NCI-H128 (cell line): Measurements from ENCODE around the gene CCDC158.
"Not testable (repeated sequence)": the region's sequence is repeated elsewhere in the genome, so short reads cannot be mapped to it uniquely, and the experiment has no call there.

ENCODE experiments used
- DNase-seq: peaks from one replicate; lab custom pipeline; 2025; ENCODE audit not compliant: unreplicated experiment; lab: John Stamatoyannopoulos, UW

CCDC158 gene

DNA sequence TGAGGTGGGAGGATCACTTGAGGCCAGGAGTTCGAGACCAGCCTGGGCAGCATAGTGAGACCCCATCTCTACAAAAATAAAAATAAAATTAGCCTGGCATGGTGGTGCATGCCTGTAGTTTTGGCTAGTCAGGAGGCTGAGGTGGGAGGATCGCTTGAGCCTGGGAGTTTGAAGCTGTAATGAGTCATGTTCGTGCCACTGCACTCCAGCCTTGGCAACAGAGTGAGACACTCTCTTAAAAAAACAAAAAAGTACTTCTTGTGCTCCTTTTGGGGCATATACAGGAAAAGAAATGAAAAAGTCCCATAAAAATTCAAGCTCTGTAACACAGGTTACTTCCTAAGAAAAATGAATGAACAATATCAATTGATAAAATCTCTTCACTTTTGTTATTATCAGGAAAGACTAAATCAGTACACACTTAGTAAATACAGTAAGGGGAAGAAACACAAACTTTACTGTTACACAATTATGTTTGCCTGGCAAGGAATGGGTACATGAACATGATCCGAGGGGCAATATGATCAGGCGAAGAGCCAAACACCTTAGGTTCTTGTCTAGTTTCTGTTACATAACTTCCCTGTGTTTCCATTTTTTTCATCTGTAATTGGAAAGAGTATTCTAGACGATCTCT is 46.9 kb downstream of the CCDC158 start:
- DNase-seq = no peak

DNA sequence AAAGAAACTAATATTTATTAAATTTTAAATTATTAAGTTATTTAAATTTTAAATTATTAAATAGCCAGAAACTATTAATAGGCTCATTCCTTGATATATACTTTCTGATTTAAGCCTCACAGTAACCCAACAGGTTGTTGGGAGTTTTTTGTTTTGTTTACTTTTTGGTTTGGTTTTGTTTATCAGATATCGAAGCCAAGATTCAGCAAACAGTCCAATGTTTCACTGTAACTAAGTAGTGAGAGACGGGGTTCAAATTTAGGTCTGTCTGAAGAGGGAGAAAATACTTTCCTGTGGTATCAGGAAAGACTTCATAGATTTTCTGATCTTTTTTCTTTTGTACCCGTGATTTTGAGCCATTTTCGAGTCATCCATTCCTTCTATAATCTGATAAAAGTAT is 54.2 kb downstream of the CCDC158 start:
- DNase-seq = no peak

DNA sequence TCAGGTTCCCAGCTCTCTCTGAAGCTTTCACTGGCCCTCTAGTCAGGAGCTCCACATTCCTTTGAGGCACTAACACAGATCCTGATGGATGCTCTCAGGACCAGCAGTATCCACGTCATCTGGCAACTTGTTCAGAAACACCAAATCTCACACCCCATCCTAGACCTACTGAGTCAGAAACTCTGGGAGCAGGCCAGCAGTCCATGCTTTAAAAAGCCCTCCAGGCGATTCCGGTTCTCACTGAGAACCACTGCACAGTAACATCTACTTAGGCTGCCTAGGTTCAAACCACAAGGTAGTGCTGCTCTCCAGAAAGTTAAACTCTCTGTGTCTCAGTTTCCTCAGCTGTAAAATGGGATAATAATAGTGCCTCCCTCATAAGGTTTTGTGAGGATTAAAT is 55.3 kb downstream of the CCDC158 start:
- DNase-seq = no peak

DNA sequence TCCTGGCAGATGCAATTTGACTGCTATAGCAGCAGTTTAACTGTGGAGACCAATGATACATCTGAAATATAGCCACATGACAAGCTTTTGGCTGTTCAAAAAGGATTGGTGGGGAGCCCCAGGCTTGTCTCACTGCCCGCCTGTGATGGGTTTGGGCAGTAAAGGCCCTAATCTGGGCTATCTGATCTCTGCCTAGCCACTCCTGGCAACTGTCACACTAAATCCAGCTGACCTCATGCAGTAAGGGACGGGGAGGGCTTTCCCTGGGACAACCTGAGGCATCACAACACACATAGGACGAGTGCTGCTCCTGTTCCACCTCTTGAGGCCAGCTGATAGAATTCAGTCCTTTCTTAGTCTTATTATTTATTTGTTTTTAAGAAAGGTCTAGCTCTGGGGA is 56.2 kb downstream of the CCDC158 start:
- DNase-seq = no peak

DNA sequence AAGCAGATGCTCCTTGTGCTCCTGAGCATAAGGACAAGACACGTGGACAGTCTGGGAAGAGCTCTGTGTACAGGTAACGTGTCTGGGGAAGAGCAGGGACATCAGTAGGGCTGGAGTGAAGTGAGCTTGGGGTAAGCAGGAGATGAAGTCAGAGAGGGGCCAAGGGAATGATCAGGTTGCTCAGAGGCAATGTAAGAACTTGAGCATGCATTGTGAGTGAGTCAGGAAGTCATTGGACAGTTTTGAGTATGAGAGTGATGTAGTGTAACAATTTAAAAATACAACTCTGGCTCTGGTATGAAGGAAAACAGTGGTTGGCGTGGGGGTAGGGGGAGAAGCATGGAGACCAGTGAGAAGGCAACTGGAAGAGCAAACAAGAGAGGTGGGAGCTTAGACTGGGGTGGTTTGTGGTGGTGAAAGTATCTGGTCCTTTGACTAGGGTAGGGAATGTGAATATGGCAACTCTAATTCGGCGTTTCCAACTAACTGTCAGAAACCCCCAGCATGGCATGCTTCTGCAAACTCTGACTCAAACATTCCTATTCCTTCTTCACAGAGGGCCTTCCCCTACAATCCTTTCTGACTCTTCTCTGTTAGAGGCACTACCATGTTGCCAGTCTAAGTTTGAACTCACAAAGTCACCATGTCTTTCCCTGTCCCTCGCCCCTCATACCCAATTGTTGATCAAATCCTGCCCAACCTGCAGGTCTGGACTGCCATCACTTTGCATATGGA is 57.2 kb downstream of the CCDC158 start:
- no peak for DNase-seq

DNA sequence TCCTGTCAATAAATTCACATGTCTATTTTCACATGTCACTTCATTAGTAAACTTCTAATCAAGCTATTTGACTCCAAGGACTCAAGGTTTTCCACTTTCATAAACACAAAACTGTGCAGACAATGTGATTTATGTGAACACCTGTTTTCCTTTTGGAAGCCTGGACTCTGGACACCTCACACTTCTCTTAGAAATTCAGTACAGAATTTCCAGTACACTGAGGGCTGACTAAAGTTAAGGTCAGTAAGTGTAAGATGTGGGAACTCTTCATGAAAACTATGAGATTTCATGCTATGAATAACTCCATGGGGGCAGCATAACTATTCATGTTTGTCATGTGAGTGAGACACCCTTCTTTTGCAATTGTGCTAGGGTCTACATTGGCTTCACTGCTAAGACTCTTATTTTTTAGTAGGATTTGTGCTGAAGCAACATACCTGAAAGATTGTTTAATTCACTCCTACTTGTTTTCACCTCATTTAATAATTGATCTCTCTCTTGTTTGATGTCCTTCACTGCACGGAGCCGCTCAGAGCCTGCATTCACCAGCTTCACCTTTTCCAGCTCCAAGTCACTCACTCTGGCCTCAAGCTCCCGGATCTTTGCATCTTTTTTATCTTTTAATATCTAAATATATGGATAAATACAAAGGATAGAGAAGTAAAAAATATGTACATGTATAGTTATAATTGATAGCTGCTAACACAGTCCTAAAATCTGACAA is 59.1 kb downstream of the CCDC158 start:
- DNase-seq = no peak

DNA sequence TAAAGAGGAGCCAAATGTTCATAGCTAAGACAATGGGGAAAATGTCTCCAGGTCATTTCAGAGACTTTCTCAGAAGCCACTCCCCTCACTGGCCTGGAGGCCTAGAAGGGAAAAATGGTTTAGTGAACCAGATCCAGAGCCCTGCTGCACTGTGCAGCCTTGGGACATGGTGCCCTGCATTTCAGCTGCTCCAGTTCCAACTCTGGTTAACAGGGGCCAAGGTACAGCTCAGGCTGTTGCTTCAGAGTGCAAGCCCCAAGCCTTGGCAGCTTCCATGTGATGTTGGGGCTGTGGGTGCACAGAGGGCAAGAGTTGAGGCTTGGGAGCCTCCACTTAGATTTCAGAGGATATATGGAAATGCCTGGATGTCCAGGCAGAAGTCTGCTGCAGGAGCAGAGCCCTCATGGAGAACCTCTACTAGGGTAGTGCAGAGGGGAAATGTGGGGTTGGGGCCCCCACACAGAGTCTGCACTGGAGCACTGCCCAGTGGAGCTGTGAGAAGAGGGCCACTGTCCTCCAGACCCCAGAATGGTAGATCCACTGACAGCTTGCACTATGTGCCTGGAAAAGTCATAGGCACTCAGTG is 61.0 kb downstream of the CCDC158 start:
- DNase-seq = not testable (repeated sequence)

DNA sequence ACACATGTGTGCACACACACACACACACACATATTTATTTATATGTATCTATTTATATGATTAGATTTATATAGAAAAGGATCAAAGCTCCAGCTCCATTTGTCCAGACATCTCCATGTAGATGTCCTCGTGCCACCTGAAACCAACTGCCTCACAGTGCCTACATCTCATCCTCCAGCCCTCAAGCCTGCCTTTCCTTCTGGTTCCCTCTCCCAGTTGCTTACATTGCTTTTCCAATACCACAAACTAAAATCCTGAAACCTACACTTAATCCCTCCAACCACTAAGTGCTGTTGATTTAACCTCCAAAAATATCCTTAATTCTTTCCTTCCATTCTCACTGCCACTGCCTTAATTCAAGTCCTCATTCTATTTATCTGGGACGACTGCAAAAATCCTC is 63.0 kb downstream of the CCDC158 start:
- DNase-seq = no peak

DNA sequence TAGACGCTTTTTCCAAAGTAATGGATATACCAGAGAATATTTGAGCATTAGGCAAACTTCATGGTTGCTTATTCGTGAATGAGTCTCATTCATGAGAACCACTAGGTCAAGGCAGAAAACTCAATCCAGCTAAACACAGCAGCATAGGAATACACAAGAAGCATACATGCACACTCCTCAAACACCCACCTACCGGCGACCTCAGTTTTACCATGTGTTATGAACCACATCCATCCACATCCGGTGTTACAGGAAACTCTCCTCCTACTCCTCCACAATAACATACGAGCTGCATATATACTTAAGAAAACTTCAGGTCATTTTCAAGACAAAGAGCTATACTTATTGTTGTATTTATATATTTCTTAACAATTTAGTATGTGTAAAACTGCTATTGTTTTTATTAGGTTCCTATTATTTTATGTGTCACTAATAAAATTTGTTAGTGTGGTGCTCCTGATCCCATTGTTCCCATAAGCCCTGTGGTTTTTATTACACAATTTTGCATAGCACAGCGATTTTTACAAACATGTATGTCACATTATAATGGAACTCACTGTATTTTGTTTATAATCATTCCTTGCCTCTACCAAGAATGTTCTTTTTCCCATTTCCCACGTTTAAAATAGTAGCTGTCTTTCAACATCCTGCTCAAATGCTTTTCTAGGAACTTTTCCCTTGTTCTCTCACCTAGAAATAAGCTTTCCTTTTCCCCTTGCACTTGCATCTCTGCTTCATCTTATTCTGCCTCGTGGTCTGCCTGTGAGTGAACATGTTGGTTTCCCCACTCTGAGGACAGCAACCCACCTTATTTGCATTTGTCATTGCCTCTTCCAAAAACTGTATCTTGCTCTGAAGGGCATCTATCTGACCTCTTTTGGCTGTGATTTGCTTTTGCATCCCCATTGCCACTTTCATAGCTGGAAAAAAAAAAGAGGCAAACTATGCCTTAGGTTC is 66.1 kb downstream of the CCDC158 start:
- no peak for DNase-seq

DNA sequence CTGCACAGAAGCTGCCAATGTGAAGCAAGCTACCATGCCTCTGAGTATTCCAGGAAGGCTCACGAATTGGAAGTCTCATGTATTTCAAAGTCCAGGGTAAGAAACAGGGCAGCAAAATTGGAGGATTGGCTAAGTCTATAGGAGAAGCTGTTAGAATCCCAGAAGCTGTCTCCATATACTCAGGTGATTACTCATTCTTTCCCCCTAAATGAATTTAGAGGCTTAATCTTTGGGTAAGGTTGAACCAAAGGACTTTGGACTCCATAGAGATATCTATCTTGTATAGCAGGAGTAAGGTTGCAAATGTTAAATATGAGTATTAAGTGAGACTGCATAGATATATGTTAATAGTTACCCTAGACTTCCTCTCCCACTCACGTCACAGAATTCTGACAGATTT is 78.1 kb downstream of the CCDC158 start:
- no peak for DNase-seq

DNA sequence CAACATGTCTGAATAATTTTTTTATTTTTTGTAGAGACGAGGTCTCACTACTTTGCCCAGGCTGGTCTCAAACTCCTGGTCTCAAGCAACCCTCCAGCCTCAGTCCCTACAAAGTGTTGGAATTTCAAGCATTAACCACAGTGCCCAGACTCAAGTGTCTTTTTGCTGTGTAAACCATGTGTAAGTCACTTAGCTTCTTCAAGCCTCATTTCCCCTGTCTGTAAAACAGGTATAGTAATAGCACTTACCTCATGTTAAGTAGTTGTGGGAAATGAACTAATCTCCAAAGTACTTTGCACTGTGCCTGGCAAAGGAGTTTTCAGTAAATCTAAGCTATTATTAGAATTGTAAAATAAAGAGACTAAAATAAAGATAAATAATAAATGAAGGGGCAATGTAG is 78.8 kb downstream of the CCDC158 start:
- DNase-seq = no peak

DNA sequence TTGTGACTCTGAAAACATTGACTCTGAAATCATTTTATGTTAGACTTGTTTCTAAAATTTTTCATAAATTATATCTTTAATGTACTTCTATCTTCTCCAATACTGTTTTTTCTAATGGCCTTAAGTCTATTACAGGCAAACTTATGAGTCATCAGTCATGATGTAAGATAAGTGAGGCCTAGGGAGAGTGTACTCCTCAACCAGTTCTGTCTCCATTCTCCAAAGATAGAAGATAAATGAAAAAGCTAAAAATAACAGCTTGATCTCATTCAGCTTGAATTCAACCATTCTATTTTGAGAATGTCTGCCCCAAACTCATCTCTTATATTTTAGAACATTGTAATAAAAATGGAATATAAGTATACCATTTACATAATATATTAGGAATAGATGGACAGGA is 79.9 kb downstream of the CCDC158 start:
- no peak for DNase-seq

DNA sequence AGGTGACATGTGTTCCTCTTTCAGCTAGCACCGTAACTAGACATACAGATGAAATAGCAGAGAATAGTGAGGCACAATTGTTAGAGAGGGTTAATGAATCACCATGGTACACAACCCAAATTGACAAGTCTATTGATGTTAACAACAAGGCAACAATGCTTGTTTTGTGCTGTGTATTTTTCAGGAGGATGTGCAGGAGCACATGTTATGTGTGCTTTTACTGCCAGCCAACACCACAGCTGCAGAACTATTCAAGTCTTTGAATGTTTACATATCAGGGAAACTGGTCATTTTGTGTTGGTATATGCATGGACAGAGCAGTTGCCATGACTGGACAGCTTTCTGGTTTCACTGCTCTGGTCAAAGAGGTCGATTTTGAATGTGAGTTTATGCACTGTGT is 81.6 kb downstream of the CCDC158 start:
- DNase-seq = no peak

DNA sequence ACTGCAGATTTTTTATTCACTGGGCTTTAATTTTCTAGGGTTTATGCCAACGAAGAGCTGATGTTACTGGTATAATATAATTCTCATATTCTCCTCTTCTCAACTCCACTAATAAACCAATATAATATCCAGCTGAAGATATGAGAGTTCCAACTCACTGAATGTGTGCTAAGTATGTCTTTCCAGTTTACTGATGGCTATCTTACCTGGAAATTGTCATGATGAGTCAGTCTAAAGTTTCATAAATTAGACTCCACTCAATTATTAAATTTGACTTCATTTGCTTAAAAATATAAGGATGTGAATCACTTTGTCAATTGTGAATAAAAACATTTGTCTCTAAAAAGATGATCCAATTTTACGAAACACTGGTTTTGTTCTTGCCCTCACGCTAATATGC is 86.1 kb downstream of the CCDC158 start:
- no peak for DNase-seq

DNA sequence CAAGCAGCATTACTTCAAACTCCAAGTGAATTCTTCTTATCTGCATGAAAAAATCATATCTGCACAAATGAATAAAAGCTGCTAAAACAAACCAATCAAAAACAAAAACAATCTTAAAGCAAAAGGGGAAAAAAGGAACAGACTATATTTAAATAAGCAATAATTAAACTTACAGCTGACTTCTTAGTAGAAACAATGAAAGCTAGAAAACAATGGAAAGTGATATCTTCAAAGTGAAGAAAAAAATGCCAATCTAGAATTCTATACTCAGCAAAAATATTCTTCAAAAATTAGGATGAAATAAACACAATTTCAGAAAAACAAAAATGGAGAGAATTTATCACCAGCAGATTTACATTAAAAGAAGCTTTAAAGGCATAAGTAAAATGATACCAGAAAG is 94.4 kb downstream of the CCDC158 start:
- no peak for DNase-seq

DNA sequence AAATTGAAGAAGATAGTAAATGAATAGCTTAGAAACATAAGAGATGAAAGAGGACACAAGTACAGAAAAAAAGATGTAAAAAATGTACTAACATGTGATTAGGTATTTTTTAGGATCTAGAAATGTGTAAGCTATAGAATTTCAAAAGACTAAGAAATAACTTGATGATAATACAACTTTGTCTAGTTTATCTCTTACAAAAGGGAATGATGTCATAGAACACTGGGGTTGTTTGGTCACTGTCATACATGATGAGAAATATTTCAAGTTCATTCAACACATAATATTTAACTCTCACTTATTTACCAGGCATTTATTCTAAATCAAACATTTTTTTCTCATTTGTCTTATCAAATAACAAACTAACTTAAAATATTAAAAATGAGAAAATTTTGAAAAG is 95.9 kb downstream of the CCDC158 start:
- DNase-seq = no peak

DNA sequence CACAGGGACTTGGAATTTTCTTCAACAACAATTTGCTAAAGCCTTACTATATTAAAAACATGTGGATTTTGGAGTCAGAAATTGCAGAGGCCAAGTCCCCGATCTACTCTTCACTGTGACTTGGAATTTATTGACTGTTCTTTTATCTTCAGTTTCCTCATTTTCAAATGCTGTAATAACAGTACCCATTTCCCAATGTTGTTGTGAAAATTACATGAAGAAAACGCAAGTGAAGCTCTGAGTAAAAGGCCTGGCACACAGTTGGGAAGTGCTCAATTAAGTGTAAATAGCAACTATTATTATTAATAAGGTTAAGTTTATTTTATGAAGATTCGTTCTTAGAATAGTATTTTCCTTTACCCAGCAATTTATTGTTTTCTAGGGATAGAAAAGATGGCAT is 98.7 kb downstream of the CCDC158 start:
- DNase-seq = no peak

DNA sequence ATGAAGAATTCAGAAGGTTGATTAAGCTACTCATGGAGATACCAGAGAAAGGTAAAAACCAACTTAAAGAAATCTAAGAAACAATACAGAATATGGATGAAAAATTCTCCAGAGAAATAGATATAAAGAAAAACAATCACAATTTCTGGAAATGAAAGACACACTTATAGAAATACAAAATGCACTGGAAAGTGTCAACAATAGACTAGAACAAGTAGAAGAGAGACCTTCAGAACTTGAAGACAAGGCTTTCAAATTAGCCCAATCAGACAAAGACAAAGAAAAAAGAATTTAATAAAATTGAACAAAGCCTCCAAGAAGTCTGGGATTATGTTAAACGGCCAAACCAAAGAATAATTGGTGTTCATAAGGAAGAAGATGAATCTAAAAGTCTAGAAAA is 104.8 kb downstream of the CCDC158 start:
- no peak for DNase-seq

DNA sequence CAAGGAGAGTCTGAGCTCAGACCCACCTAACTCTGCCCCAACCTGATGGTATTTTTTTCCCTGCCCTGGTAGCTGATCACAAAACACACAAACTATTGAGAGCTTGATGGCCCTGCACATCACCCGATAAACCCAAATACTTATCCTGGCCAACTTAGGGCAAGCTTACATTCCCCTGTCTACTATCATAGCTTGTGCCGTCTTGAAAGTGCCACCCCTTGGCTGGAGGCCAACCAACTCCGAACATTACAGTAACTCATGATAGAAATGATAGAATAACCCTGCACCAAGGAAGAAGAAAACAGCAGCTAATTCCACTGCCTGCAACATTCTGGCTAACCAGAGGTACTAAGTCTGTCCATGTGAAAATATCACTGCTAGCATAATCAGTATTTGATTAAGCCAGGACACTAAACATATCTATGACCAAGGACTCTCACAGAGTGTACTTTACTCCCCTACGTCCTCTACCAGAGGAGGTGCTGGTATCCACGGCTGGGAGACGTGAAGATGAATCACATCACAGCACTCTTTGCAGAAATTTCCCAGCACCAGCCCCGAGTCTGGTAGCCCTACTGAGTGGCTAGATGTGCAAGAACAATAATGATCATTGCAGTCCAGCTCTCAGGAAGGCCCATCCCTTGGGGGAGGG is 105.5 kb downstream of the CCDC158 start:
- DNase-seq = no peak

DNA sequence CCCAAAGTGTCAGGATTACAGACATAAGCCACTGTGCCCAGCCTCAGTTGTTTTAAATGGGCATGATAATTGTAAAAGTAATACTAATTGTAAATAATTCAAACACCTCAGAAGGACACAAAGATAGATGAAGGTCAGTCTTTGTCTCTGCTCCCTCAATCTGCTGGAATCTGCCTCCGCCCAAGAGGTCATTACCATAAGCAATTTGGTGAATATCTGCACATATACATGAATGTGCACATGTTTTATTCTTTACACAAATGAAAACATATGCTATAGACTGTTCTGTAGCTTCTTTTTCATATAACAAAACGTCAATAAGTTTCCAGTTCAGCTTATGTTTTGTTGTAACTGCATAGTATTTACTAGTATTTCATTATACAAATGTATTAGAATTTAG is 107.4 kb downstream of the CCDC158 start:
- DNase-seq = no peak
